Measurements from ENCODE around the gene HNMT. TPM values are rescaled to one million over a fixed set of nuclear protein-coding genes. Genes with fewer than 3 reads are reported as not detected.

HNMT gene
- total and polyA plus RNA-seq, 2 of the 13 experiments (the other 11 are each of a cell fraction or from before 2014, with no cell fraction given): 279 to 309 TPM

DNA sequence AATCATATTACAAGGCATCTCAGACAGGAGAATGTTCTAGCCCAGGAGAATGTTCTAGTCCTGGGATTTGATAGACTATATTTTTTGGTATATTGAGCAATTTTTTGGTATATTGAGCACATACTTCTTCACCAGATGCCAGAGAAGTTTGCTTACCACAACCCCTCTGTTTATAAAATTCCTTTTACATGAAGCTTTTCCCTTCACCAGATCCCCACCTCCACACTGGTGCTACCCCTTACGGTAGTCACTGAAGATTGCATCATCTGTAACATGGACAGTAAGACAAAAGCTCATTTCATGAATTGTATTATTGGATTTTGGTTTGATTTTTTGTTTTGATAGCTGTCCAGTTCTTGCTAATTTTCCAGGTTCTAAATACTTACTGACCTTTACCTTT lies 7.2 kb upstream of the HNMT start (continued):
- TF ChIP-seq IRF2 (CRISPR knock-in tag; IDR thresholded peaks at IDR 0.05) (0 out of 2 replicates have a peak, but pooled peaks have one; percentile 27), MIER3 (CRISPR knock-in tag; IDR thresholded peaks at IDR 0.05; ENCODE audit: borderline replicate concordance) (peak; percentile 67; the same call in 1 of the 2 replicates), ZSCAN31 (CRISPR knock-in tag; IDR thresholded peaks at IDR 0.05; ENCODE audit: low read depth) (no peak), ZNF737 (CRISPR knock-in tag; IDR thresholded peaks at IDR 0.05; ENCODE audit: borderline replicate concordance) (no peak), TGIF2 (CRISPR knock-in tag; IDR thresholded peaks at IDR 0.05) (no peak), ZNF253 (CRISPR knock-in tag; IDR thresholded peaks at IDR 0.05; ENCODE audit: borderline replicate concordance) (no peak), ZNF296 (CRISPR knock-in tag; conservative IDR thresholded peaks at IDR 0.05) (no peak), NR2F6 (IDR thresholded peaks at IDR 0.05) (no peak), NR2F6 (CRISPR knock-in tag; IDR thresholded peaks at IDR 0.05) (peak; percentile 39; the same call in 1 of the 2 replicates), ZNF614 (CRISPR knock-in tag; IDR thresholded peaks at IDR 0.05; ENCODE audit: borderline replicate concordance) (no peak), ZNF660 (CRISPR knock-in tag; IDR thresholded peaks at IDR 0.05; ENCODE audit: borderline replicate concordance, low read depth) (no peak), HOXA7 (CRISPR knock-in tag; IDR thresholded peaks at IDR 0.05) (no peak), NR2C2 (CRISPR knock-in tag; IDR thresholded peaks at IDR 0.05; ENCODE audit: borderline replicate concordance) (no peak), HES4 (CRISPR knock-in tag; IDR thresholded peaks at IDR 0.05; ENCODE audit: borderline replicate concordance) (no peak), KDM5B (CRISPR knock-in tag; IDR thresholded peaks at IDR 0.05; ENCODE audit: borderline replicate concordance) (no peak), SOX5 (CRISPR knock-in tag; IDR thresholded peaks at IDR 0.05; ENCODE audit: borderline replicate concordance) (peak; percentile 72; the same call in 1 of the 2 replicates), ZNF605 (CRISPR knock-in tag; IDR thresholded peaks at IDR 0.05) (no peak), JUND (CRISPR knock-in tag; IDR thresholded peaks at IDR 0.05) (no peak), CAMTA2 (CRISPR knock-in tag; IDR thresholded peaks at IDR 0.05; ENCODE audit: borderline replicate concordance) (no peak), DRAP1 (CRISPR knock-in tag; IDR thresholded peaks at IDR 0.05) (no peak), SSRP1 (CRISPR knock-in tag; IDR thresholded peaks at IDR 0.05) (no peak), FIP1L1 (IDR thresholded peaks at IDR 0.05; ENCODE audit: borderline replicate concordance, insufficient read depth, low read depth, low read length) (no peak), HDAC1 (CRISPR knock-in tag; IDR thresholded peaks at IDR 0.05) (no peak), TFE3 (CRISPR knock-in tag; IDR thresholded peaks at IDR 0.05) (no peak), SRY (CRISPR knock-in tag; IDR thresholded peaks at IDR 0.05) (no peak), CC2D1A (CRISPR knock-in tag; IDR thresholded peaks at IDR 0.05) (no peak), SAP130 (CRISPR knock-in tag; IDR thresholded peaks at IDR 0.05; ENCODE audit: low read depth) (peak; percentile 32; the same call in 1 of the 2 replicates), RFX1 (IDR thresholded peaks at IDR 0.05) (no peak), ATF6 (CRISPR knock-in tag; conservative IDR thresholded peaks at IDR 0.05) (no peak), THAP7 (CRISPR knock-in tag; IDR thresholded peaks at IDR 0.05) (no peak), ZNF530 (CRISPR knock-in tag; IDR thresholded peaks at IDR 0.05; ENCODE audit: low read depth) (no peak)

Data from HepG2 (cell line).